GM21447 (cell line): ENCODE measurements around the gene PLEKHA5.
"Not testable (repeated sequence)": the region's sequence is repeated elsewhere in the genome, so short reads cannot be mapped to it uniquely, and the experiment has no call there.

Experiments used
- ATAC-seq: cut with Tn5 transposase; IDR thresholded peaks from one replicate; pipeline ENCODE4 v1.9.1; 2021; ENCODE audit not compliant: unreplicated experiment

Gene PLEKHA5

DNA sequence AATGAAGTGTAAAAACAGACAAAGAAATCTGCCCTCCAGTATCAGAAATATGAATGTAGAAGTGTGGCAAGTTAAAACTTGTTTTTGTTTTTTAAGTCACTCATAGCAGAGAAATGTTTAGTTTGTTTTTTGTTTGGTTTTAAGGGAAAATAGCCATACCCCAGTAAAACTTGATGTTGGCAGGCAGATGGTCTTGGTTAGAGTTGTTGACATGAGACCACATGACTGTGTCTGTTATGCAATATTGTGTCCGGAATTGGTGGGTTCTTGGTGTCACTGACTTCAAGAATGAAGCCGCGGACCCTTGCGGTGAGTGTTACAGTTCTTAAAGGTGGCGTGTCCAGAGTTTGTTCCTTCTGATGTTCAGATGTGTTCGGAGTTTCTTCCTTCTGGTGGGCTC is 99.5 kb downstream of the PLEKHA5 start:
- not testable (repeated sequence) for ATAC-seq

DNA sequence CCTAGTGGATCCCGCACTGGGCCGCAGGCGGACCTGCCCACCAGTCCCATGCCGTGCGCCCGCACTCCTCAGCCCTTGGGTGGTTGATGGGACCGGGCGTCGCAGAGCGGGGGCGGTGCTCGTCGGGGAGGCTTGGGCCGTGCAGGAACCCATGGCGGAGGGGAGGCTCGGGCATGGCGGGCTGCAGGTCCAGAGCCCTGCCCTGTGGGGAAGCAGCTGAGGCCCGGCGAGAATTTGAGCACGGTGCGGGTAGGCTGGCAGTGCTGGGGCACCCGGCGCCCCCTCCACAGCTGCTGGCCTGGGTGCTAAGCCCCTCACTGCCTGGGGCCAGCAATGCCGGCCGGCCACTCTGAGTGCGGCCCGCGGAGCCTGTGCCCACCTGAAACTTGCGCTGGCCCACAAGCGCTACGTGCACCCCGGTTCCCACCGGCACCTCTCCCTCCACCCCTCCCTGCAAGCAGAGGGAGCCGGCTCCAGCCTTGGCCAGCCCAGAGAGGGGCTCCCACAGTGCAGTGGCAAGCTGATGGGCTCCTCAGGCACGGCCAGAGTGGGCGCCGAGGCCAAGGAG is 100.8 kb downstream of the PLEKHA5 start:
- ATAC-seq: no peak

DNA sequence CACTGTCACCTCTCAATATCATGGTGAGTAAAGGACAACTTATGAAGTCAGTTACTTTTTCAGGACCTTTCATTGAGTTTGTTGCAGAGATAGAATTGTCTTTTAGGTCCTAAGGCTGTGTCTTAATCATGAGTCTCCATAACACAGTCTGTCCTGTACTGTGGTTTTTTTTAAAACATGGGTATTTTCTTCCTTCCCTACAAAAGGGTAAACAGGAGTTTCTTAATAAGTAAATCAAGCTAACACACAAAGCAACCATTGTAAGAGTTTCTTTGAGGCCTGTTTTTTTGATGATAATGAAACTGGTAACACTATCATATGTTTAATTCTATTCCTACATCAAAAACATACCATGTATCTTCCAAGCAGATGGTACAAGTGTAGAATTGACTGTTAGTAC is 101.4 kb downstream of the PLEKHA5 start:
- ATAC-seq: no peak

GRCh38 chr12:19234171-19234704 is 104.7 kb downstream of the PLEKHA5 start:
- ATAC-seq: no peak

- ATAC-seq: no peak
Measured at GRCh38 chr12:19234981-19235871, 105.7 kb downstream of the PLEKHA5 start.

DNA sequence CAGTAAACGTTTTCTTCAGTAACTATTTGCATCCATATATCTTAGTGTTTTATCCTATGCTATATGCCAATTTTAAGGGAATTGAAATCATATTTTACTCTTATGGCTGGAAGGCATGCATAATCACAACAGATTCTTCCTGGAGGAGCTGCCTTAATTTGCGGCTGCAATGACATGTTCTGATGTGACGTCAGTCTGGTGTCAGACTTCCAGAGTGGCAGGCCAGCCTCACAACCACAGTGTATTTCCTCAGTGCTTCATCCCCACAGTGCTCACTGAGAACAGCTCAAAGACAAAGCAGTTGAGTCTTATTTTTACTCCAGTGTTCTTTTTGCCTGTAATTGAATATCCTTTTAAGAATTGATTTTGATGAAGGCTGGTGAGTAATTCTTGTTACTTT is 107.1 kb downstream of the PLEKHA5 start:
- ATAC-seq: no peak

- ATAC-seq: no peak
Measured at GRCh38 chr12:19238540-19238939, 109.0 kb downstream of the PLEKHA5 start.

- ATAC-seq: no peak
Measured at GRCh38 chr12:19239102-19239501, 109.6 kb downstream of the PLEKHA5 start.

- no peak for ATAC-seq
Measured at GRCh38 chr12:19239616-19240234, 110.2 kb downstream of the PLEKHA5 start.

DNA sequence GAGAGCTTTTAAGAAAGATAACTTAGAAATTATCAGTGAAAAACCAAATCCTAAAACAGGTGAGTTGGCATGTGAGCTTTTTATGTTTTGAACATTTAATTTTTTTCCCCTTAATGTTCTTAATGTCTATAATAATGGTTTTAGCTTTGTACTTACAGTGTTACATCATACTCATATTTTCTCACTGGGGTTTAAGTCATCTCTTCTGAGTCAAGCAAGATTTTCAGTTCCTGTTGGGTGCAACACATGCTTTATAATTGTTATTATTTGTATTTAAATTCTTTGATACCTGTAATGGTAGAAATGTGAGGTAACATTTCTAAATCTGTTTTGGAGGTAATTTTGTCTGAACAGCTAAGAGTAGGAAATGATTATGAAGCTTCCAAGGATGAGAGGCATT is 113.0 kb downstream of the PLEKHA5 start:
- no peak for ATAC-seq

DNA sequence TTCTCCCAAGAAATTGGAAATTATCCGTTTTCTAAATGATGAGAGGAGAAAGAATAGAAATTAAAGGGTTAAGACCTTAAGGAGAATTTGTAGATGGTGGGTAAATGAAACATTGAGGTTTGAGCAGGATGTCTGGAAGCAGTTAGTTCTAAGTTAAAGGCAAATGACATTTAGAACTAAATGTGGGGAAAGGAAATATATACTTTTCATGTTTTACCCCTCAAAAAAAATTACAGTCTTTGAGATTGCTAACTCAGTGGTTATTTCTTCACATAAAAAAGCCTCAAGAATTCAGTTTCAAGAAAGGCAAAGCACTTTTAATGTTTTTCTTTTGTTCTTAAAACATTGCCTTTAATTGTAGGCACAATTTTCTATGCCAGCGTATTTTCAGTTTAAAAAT is 114.0 kb downstream of the PLEKHA5 start:
- no peak for ATAC-seq

DNA sequence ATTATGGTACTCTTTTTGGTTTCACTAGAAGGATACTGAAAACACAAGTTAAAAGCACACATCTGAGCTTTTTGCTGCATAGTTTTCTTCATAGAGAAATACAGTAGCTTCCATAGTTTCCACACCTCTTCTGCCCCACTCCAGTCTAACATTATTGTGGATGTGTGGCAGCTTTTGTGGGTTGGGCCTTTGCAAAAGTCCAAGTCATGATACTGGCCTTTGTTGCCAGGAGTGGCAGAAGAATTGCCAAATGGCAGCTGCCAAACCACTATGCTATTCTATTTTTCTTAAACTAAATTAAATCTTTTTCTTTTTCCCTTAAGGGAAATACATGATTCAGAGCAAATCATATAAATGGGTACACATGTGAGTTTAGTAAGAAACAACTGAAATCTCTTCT is 114.8 kb downstream of the PLEKHA5 start:
- no peak for ATAC-seq

DNA sequence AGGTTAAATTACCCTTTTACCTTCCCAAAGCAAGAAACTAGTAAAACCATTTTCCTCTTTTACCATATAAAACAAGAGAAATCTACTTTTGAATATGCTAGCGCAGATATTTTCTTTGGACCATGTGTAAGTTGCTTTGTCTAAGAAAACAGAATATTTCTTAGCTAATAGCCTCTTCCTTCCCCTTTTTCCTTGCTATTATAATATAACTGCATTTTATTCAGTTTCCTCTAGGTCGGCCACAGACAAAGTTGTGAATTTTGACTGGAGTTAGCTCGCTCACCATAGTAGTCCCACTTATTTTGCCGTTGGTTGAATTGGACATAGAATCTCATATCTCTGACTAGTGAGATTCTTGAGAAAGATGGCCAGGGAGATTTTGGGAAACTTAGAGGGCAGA is 115.6 kb downstream of the PLEKHA5 start:
- no peak for ATAC-seq

GRCh38 chr12:19245666-19246065 is 116.1 kb downstream of the PLEKHA5 start:
- ATAC-seq: no peak

- ATAC-seq: no peak
Measured at GRCh38 chr12:19246933-19247332, 117.4 kb downstream of the PLEKHA5 start.

GRCh38 chr12:19248929-19249602 is 119.5 kb downstream of the PLEKHA5 start:
- ATAC-seq: no peak

DNA sequence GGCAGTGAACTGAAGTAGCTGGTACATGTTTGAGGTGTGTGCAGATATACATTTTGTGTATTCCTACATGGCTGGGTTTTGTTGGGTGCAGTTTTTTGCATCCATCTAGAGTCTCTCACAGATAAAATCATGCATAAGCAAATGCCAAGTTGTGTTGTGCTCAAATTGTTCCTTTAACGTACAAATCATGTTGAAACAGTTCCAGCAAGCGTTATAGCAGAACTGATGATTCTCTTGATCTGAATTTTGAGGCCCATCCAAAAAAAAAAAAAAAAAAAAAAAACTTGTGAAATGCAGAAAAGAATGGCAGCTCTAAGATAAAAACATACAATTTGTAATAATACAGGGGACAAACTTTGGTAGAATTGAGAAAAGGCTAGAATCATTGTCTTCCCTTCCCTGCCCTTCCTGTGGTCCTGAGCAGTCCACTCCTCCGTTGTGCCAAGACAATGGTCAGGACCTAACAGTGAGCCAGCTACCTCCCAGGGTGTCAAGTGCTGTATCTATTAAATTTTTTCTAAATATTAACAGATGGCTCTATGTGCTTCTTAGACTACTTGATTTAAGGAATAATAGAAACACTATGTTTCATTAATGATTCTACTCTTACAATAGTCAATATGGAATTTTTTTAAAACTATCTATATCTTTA is 122.1 kb downstream of the PLEKHA5 start:
- ATAC-seq: no peak

- ATAC-seq: no peak
Measured at GRCh38 chr12:19260135-19260534, 130.6 kb downstream of the PLEKHA5 start.

DNA sequence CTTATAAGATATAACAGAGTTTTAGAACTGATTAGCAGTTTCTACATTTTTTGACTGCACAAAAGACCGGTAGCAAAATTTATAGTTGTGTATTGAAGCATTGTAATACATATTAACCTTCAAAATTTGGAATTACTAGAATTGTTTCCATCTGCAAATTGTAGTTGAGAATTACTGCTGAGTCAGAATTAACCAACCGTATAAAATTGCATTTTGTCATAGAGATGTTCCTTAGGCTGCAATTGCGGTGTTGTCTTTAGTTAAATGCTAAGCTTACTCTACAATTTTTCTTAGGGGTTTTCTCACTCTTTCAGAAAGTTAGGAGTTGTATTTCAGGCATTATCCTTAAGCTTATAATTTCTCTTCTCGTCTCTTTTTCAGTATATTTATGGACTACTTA is 132.2 kb downstream of the PLEKHA5 start:
- ATAC-seq: no peak

GRCh38 chr12:19263672-19264071 is 134.1 kb downstream of the PLEKHA5 start:
- ATAC-seq: no peak
